B cell (primary cell): ENCODE measurements around the gene ANKRD40CL. TPM values are rescaled to one million over a fixed set of nuclear protein-coding genes. Genes with fewer than 3 reads are reported as not detected.

Source experiments
- ATAC-seq: fragments of 200-7000 bp; cut with Tn5 transposase; one replicate; pipeline ENCODE4 v1.10.0; 2021; ENCODE audit warnings: low read depth, mild to moderate bottlenecking, moderate number of reproducible peaks, moderate library complexity
- CTCF ChIA-PET: fragments of 350-600 bp; sonication (Branson Sonifier 250); formaldehyde crosslinking; loops from one replicate; lab custom pipeline; 2021; ENCODE audit warnings: antibody characterized with exemption, inconsistent platforms; lab: Charles Lee
- POLR2A ChIA-PET: fragments of 350-600 bp; sonication (Branson Sonifier 250); formaldehyde crosslinking; loops from one replicate; lab custom pipeline; 2021; ENCODE audit warnings: antibody characterized with exemption; lab: Charles Lee
- DNase-seq: peaks from one replicate; pipeline ENCODE4 v3.0.0; 2013
- H2AFZ ChIP-seq: 2 replicates; pipeline ENCODE4 v1.6.1; 2012; ENCODE audit warnings: mild to moderate bottlenecking, low read depth, low read length; ENCODE audit not compliant: insufficient read depth, poor library complexity, severe bottlenecking
- H3K27ac ChIP-seq, 2 donors: 1 replicate in 1 of 2; 2 replicates in 1 of 2; pipeline ENCODE4 v1.5.1; 2012 to 2013; ENCODE audit warnings: low read length in 2 of 2, mild to moderate bottlenecking in 2 of 2, moderate library complexity in 1 of 2
- H3K27me3 ChIP-seq, 4 experiments: fragments of 200-600 bp in 1 of 4; sonication (generic) in 1 of 4; replicated peaks in 1 of 4; 1 replicate in 2 of 4; 2 replicates in 2 of 4; pipeline versions ENCODE4 v1.6.1 to v1.7.0; 2013 to 2016; ENCODE audit warnings: low read length in 3 of 4, mild to moderate bottlenecking in 2 of 4, mixed read lengths in 1 of 4, moderate library complexity in 1 of 4; ENCODE audit not compliant: insufficient read depth in 4 of 4, control insufficient read depth in 3 of 4; ENCODE audit errors: control extremely low read depth in 1 of 4
- H3K36me3 ChIP-seq, 2 experiments: replicated peaks in 1 of 2; 1 replicate in 1 of 2; 2 replicates in 1 of 2; pipeline versions ENCODE4 v1.6.1 to v1.7.1; 2013; ENCODE audit warnings: low read length in 1 of 2; ENCODE audit not compliant: insufficient read depth in 2 of 2, control insufficient read depth in 1 of 2; ENCODE audit errors: control extremely low read depth in 1 of 2, extremely low read depth in 1 of 2
- H3K4me1 ChIP-seq, 2 donors: fragments of 200-600 bp in 1 of 2; sonication (generic) in 1 of 2; 1 replicate in 1 of 2; 2 replicates in 1 of 2; pipeline versions ENCODE4 v1.5.1 to v1.6.1; 2013 to 2017; ENCODE audit warnings: low read length in 2 of 2; ENCODE audit not compliant: control insufficient read depth in 2 of 2, insufficient read depth in 2 of 2
- H3K4me2 ChIP-seq: replicated peaks from 2 replicates; pipeline ENCODE3; 2012; ENCODE audit warnings: mild to moderate bottlenecking, low read depth, low read length; ENCODE audit not compliant: poor library complexity, severe bottlenecking
- H3K4me3 ChIP-seq, 5 experiments: fragments of 200-600 bp in 1 of 5; sonication (generic) in 1 of 5; 1 replicate in 3 of 5; 2 replicates in 2 of 5; pipeline versions ENCODE4 v1.5.1 to v1.7.0; 2011 to 2016; ENCODE audit warnings: low read length in 4 of 5, mild to moderate bottlenecking in 4 of 5, low read depth in 2 of 5, control low read depth in 1 of 5, moderate library complexity in 1 of 5; ENCODE audit not compliant: insufficient read depth in 1 of 5; ENCODE audit errors: control extremely low read depth in 1 of 5, extremely low read depth in 1 of 5
- H3K79me2 ChIP-seq: fragments of 200-600 bp; sonication (generic); one replicate; pipeline ENCODE4 v1.6.0; 2016; ENCODE audit warnings: low read length; ENCODE audit not compliant: control insufficient read depth, insufficient read depth
- H3K9ac ChIP-seq: fragments of 200-600 bp; sonication (generic); 2 replicates; pipeline ENCODE4 v1.6.1; 2017; ENCODE audit warnings: mild to moderate bottlenecking, low read length, moderate library complexity
- H3K9me3 ChIP-seq, 3 donors: one replicate each; pipeline versions ENCODE4 v1.6.1 to v1.7.1; 2013; ENCODE audit warnings: low read length in 2 of 3; ENCODE audit not compliant: control insufficient read depth in 2 of 3, insufficient read depth in 1 of 3; ENCODE audit errors: control extremely low read depth in 1 of 3
- H4K20me1 ChIP-seq: 2 replicates; pipeline ENCODE4 v1.6.0; 2012; ENCODE audit warnings: mild to moderate bottlenecking, low read length; ENCODE audit not compliant: insufficient read depth, control insufficient read depth, poor library complexity, severe bottlenecking
- H3K27ac Mint-ChIP-seq: one replicate; pipeline ENCODE4 v1.8.0; 2021; ENCODE audit warnings: mixed read lengths
- H3K27me3 Mint-ChIP-seq: one replicate; pipeline ENCODE4 v1.8.0; 2021; ENCODE audit warnings: mixed read lengths
- H3K4me1 Mint-ChIP-seq: one replicate; pipeline ENCODE4 v1.8.0; 2021; ENCODE audit warnings: mixed read lengths
- H3K4me3 Mint-ChIP-seq: one replicate; pipeline ENCODE4 v1.8.0; 2021; ENCODE audit warnings: mixed read lengths
- H3K9me3 Mint-ChIP-seq: one replicate; pipeline ENCODE4 v1.8.0; 2022; ENCODE audit warnings: mixed read lengths; ENCODE audit not compliant: insufficient read depth
- EZH2 ChIP-seq: IDR thresholded peaks from 2 replicates; pipeline ENCODE4 v1.6.1; 2012; ENCODE audit warnings: borderline replicate concordance, low read depth, mild to moderate bottlenecking, moderate library complexity, low read length; ENCODE audit not compliant: insufficient read depth, poor library complexity, severe bottlenecking
- WGBS: methylation state at CpG from one replicate; pipeline ENCODE4 v1.1.5; 2013; ENCODE audit warnings: missing lambda C conversion rate; ENCODE audit not compliant: insufficient coverage; 5-methylcytosine and 5-hydroxymethylcytosine counted together
- intact Hi-C: fragments of 100-400 bp; cut with micrococcal nuclease; formaldehyde crosslinking; loops from one replicate; pipeline ENCODE4 v1.10.0; 2022
- polyA plus RNA-seq: library from polyadenylated mRNA; depleted of rRNA; stranded (reverse); fragments of >200 nt; gene quantifications from 2 replicates; pipeline ENCODE4 v1.2.3, GENCODE V29; 2012
- total RNA-seq, 2 donors: library from RNA; stranded (reverse); fragments of 120-200 nt in 1 of 2; gene quantifications; 1 replicate in 1 of 2; 2 replicates in 1 of 2; pipeline versions ENCODE4 v1.2.3 to v1.2.4, GENCODE V29; 2013 to 2022
- TF ChIP-seq, protein P1 (sequence below): fragments of 200-600 bp; IDR thresholded peaks from one replicate; pipeline ENCODE4 v1.8.0; 2022; ENCODE audit warnings: antibody characterized with exemption, mild to moderate bottlenecking

The ANKRD40CL gene
- total and polyA plus RNA-seq, 2 donors (not counting 1 experiment from before 2014, with no cell fraction given): not detected

GRCh38 chr17:50767030-50767429 is 288 bp downstream of the ANKRD40CL start:
- Mint-ChIP-seq H3K4me3 (no peak overlapping the region), H3K4me1 (peaks cover 41% of the 10 kb centered on the region), H3K27me3 (no peaks in the 10 kb centered on the region), H3K9me3 (no peaks in the 10 kb centered on the region), H3K27ac (no peak overlapping the region)
- WGBS: 88% methylated on average over 6 of the region's 7 CpGs
- POLR2A ChIA-PET: no interaction called here
- TF ChIP-seq EZH2: no peak
- TF ChIP-seq, protein P1, sequence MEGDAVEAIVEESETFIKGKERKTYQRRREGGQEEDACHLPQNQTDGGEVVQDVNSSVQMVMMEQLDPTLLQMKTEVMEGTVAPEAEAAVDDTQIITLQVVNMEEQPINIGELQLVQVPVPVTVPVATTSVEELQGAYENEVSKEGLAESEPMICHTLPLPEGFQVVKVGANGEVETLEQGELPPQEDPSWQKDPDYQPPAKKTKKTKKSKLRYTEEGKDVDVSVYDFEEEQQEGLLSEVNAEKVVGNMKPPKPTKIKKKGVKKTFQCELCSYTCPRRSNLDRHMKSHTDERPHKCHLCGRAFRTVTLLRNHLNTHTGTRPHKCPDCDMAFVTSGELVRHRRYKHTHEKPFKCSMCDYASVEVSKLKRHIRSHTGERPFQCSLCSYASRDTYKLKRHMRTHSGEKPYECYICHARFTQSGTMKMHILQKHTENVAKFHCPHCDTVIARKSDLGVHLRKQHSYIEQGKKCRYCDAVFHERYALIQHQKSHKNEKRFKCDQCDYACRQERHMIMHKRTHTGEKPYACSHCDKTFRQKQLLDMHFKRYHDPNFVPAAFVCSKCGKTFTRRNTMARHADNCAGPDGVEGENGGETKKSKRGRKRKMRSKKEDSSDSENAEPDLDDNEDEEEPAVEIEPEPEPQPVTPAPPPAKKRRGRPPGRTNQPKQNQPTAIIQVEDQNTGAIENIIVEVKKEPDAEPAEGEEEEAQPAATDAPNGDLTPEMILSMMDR: no peak
- Histone ChIP-seq H3K4me3 (no peak overlapping the region), H3K27ac (no peak overlapping the region), H3K4me1 (peaks cover 32 to 36% of the 10 kb centered on the region in 2 donors), H3K9me3 (no peaks in the 10 kb centered on the region), H3K79me2 (no peaks in the 10 kb centered on the region), H2AFZ (no peak overlapping the region), H3K27me3 (no peaks in the 10 kb centered on the region), H3K4me2 (no peak overlapping the region), H3K9ac (no peak overlapping the region), H3K36me3 (no peaks in the 10 kb centered on the region), H4K20me1 (no peaks in the 10 kb centered on the region)
- ATAC-seq: no peak
- CTCF ChIA-PET: interaction anchor here (1.5 kb wide), 1 partner anchor 16 kb away, joined by 6 read pairs; no protein-coding TSS in a partner anchor
- intact Hi-C loops: no loop called here
- no peak for DNase-seq

DNA sequence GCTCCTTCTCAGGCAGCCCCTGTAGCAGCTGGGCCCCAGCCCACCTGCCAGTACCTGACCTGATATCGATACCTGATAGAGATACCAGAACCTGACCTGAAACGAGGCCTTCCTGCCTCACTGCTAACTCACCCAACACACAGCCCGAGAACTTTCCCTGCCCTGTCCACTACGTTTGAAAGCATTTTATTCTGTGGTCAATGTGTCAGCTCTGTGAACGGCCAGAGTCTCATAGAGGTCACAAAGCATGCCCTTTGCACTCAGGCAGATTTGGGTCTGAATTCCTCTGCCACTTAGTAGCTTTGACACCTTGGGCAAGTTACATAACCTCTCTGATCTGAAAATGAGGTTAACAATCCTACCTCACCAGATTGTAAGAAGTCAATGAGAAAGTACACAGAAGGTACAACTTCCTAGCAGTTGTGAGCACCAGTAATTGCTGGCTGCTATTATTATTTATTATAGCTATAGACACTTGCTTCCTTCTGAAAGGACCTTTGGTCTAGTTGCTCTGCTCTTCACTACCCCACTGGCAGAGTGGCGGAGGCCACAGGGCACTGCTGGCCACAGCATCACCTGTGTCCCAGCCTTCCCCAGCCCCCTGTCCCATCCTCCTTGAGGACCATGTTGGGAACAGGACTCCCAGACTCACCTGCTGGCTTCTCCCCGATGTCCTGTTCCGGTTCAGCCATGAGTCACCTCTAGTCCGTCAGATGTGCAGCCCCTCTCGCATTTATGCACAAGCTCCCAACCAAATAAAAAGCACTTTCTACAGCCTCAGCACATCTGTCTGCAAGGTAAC is 895 bp downstream of the ANKRD40CL start:
- TF ChIP-seq, protein P1: no peak
- no peak for TF ChIP-seq EZH2
- peak overlapping the region; percentile 59 for H3K27ac Mint-ChIP-seq
- H3K9ac ChIP-seq: no peak overlapping the region

More for the DNA sequence above, 895 bp downstream of the ANKRD40CL start:
- ChIA-PET POLR2A (no interaction called here), CTCF (interaction anchor here (1.5 kb wide), 1 partner anchor 16 kb away, joined by 6 read pairs; no protein-coding TSS in a partner anchor)
- no peak for DNase-seq
- no peak overlapping the region for H2AFZ ChIP-seq
- no peak for ATAC-seq
- H3K27me3 Mint-ChIP-seq: no peaks in the 10 kb centered on the region
- H3K27ac ChIP-seq: no peak overlapping the region
- intact Hi-C loops: no loop called here
- H3K4me1 Mint-ChIP-seq: peaks cover 37% of the 10 kb centered on the region
- no peaks in the 10 kb centered on the region for H3K36me3 ChIP-seq
- no peaks in the 10 kb centered on the region for H4K20me1 ChIP-seq
- H3K4me3 Mint-ChIP-seq: peak overlapping the region; percentile 44
- H3K79me2 ChIP-seq: no peaks in the 10 kb centered on the region
- H3K4me2 ChIP-seq: peak overlapping the region; percentile 62
- no peaks in the 10 kb centered on the region for H3K9me3 Mint-ChIP-seq
- peaks cover 32 to 36% of the 10 kb centered on the region in 2 donors for H3K4me1 ChIP-seq
- H3K9me3 ChIP-seq: no peaks in the 10 kb centered on the region
- H3K4me3 ChIP-seq: no peak overlapping the region
- no peaks in the 10 kb centered on the region for H3K27me3 ChIP-seq
- WGBS: 92% methylated on average over 8 of the region's 10 CpGs
